Prostate gland (tissue), 2 donors: Measurements from ENCODE around the gene RTRAF.

Experiments
- CTCF ChIP-seq, 4 experiments: fragments of 200-600 bp in 2 of 4; fragments of 450-650 bp in 2 of 4; sonication (generic) in 2 of 4; IDR thresholded peaks; 1 replicate in 3 of 4; 2 replicates in 1 of 4; pipeline ENCODE4 v1.5.1; 2016 to 2019; ENCODE audit warnings: antibody characterized with exemption in 4 of 4, mild to moderate bottlenecking in 2 of 4, moderate library complexity in 2 of 4
- POLR2A ChIP-seq: fragments of 450-650 bp; IDR thresholded peaks from one replicate; pipeline ENCODE4 v1.6.1; 2016; ENCODE audit warnings: antibody characterized with exemption, mild to moderate bottlenecking

GRCh38 chr14:52008136-52008535 is 18.8 kb downstream of the RTRAF start:
- TF ChIP-seq CTCF (IDR thresholded peaks at IDR 0.05) (no peak), POLR2A (no peak)
